ENCODE results near the gene PPTC7. TPM values are rescaled to one million over a fixed set of nuclear protein-coding genes. Genes with fewer than 3 reads are reported as not detected.
"Not testable (repeated sequence)": the region's sequence is repeated elsewhere in the genome, so short reads cannot be mapped to it uniquely, and the experiment has no call there.

Gene PPTC7
- total and polyA plus RNA-seq, 8 donors: 13.3 to 24.2 (median 15.1) TPM

GRCh38 chr12:110560048-110560447 lies 23.1 kb downstream of the PPTC7 start:
- Histone ChIP-seq H3K4me3 (no peak overlapping the region), H3K9me3 (no peaks in the 10 kb centered on the region), H3K36me3 (no peaks in the 10 kb centered on the region), H3K27me3 (no peaks in the 10 kb centered on the region), H3K4me1 (peaks cover 41 to 72% of the 10 kb centered on the region in 2 donors), H3K27ac (no peak overlapping the region)
- TF ChIP-seq CTCF (IDR thresholded peaks at IDR 0.05): no peak
- no peak for DNase-seq
- intact Hi-C loops (cut with DNase I): no loop called here
- ATAC-seq: no peak

- H3K36me3 ChIP-seq; ATAC-seq; H3K9me3 ChIP-seq; H3K4me3 ChIP-seq; H3K27me3 ChIP-seq; H3K27ac ChIP-seq; DNase-seq; intact Hi-C loops (cut with DNase I): not testable (repeated sequence)
- peaks cover 33 to 72% of the 10 kb centered on the region in 2 donors for H3K4me1 ChIP-seq
These were observed 24.2 kb downstream of the PPTC7 start for GRCh38 chr12:110558945-110559344.

- no peaks in the 10 kb centered on the region for H3K9me3 ChIP-seq
- ATAC-seq (no peak), DNase-seq (no peak)
- H3K4me1 ChIP-seq: peaks cover 17 to 55% of the 10 kb centered on the region in 2 donors
- no peak overlapping the region for H3K27ac ChIP-seq
- no peaks in the 10 kb centered on the region for H3K27me3 ChIP-seq
- intact Hi-C loops (cut with DNase I): no loop called here
- H3K36me3 ChIP-seq: no peaks in the 10 kb centered on the region
- H3K4me3 ChIP-seq: no peak overlapping the region
- no peak for TF ChIP-seq CTCF (IDR thresholded peaks at IDR 0.05)
These were observed 25.8 kb downstream of the PPTC7 start for GRCh38 chr12:110557300-110557699.

GRCh38 chr12:110556705-110557104 lies 26.4 kb downstream of the PPTC7 start:
- intact Hi-C loops (cut with DNase I): no loop called here
- peak; percentile 7 for ATAC-seq
- H3K27me3 ChIP-seq: no peaks in the 10 kb centered on the region

GRCh38 chr12:110555577-110556406 lies 27.3 kb downstream of the PPTC7 start:
- no peaks in the 10 kb centered on the region for H3K9me3 ChIP-seq
- peak overlapping the region; percentile 29 to 49 for H3K27ac ChIP-seq
- H3K4me3 ChIP-seq: no peak overlapping the region
- DNase-seq (no peak), ATAC-seq (peak; percentile 40)
- no peak for TF ChIP-seq CTCF (IDR thresholded peaks at IDR 0.05)
- no peaks in the 10 kb centered on the region for H3K27me3 ChIP-seq
- H3K4me1 ChIP-seq: peaks cover 16 to 40% of the 10 kb centered on the region in 2 donors
- H3K36me3 ChIP-seq: peaks cover 0 to 9% of the 10 kb centered on the region in 2 donors
- intact Hi-C loops (cut with DNase I): no loop called here

More at GRCh38 chr12:110556705-110557104, 26.4 kb downstream of the PPTC7 start:
- Histone ChIP-seq H3K9me3 (no peaks in the 10 kb centered on the region), H3K4me3 (no peak overlapping the region), H3K36me3 (no peaks in the 10 kb centered on the region), H3K4me1 (peaks cover 16 to 49% of the 10 kb centered on the region in 2 donors), H3K27ac (no peak overlapping the region)
- no peak for TF ChIP-seq CTCF (IDR thresholded peaks at IDR 0.05)
- no peak for DNase-seq
